HG03103 (cell line): Measurements from ENCODE around the gene COL25A1.
"Not testable (repeated sequence)": the region's sequence is repeated elsewhere in the genome, so short reads cannot be mapped to it uniquely, and the experiment has no call there.

Experiments used
- ATAC-seq: cut with Tn5 transposase; IDR thresholded peaks from one replicate; pipeline ENCODE4 v1.9.1; 2021; ENCODE audit warnings: low read depth; ENCODE audit not compliant: unreplicated experiment

Gene COL25A1

DNA sequence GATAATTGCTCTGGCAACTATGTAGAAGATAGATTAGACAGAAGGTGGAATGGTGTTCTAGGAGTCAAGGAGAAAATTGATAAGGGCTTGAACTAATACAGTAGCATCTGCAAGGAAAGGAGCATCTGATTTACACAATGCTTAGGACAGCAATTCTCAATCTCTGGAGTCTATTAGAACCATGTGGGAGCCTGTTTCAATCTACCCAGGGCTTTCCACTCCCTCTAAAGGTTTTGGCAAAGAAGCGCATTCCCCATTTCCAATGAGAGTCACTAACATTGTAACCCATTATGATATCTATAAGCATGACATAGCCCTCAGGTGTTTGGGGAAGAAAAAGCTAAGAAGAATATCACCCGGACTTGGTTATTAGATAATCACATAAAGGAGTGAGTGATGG is 168.2 kb downstream of the COL25A1 start:
- ATAC-seq, result no peak

DNA sequence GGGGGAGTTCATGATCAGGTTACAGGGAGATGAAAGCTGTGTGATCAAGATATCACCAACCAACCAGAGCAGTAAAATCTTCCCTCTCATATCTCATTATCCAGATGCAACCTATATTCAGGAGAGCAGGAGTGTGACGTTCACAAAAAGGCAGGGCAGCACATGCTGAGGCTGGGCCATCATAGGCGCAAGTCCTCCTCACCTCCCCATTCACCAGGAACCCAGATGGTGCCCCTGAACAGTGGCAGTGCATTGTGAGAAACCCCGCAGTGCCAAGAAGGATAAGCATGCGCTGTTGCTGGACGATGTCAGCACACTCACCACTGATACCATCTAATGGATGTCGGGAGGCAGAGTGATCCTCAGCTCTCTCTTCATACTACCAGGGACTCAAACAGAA is 170.9 kb downstream of the COL25A1 start:
- no peak for ATAC-seq

DNA sequence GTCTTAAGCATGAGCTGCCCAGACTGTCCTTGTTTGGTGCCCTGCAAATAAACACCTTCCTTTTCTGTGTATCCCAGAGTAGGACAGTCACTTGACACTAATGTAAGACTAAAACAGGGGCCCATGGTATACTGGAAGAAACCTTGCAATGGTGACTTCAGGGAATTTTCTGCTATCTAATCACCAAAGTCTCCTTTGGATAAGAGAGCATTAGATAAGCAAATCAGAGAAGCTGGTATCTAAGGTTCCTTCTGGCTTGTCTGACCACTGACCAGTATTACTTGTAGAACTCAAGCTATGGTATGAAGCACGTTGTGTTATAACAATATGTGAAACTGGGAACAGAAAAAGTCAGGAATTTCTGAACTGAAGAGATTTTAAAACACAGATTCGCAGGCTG is 173.9 kb downstream of the COL25A1 start:
- ATAC-seq, result no peak

DNA sequence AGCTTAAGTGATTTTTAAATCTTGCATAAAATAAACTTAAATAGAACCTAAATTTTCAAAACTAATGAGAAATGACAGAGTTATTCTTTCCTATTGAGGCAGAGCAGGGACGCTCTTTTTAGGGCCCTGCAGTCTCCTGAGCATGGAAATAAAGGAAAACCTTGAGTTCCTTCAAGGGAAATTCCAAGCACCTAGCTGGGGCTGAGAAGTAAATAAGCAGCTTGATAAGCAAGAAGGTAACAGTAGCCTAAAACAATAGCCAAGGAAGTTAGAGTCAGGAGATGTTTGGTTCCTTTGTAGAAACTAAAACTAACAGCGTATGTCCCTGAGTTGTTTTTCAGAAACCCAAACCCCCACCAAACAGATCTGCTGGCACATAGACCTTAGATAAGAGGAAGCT is 174.6 kb downstream of the COL25A1 start:
- ATAC-seq, result no peak

GRCh38 chr4:109126856-109127255 is 175.6 kb downstream of the COL25A1 start:
- ATAC-seq, result no peak

GRCh38 chr4:109125084-109125483 is 177.4 kb downstream of the COL25A1 start:
- no peak for ATAC-seq

DNA sequence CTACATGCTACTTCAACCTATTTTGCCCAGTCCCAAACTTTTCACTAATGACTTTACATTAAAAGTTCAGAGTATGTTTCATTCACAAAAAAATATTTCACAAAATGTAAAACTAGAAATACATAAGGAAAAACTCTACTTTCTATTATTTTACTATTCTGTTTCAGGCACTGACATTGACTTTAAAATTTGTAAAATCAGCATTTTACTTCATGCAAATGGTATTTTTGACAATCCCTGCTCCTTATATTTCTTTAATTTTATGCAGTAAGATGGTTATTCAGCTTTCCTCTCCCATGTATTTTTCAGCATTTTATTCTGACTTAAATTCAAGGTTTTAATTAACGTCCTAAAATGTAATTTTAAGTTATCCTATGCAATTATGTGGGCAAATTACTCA is 178.5 kb downstream of the COL25A1 start:
- ATAC-seq, result no peak

GRCh38 chr4:109121561-109121960 is 180.9 kb downstream of the COL25A1 start:
- no peak for ATAC-seq

GRCh38 chr4:109119852-109120251 is 182.6 kb downstream of the COL25A1 start:
- ATAC-seq, result no peak

GRCh38 chr4:109118635-109119034 is 183.8 kb downstream of the COL25A1 start:
- ATAC-seq, result no peak

GRCh38 chr4:109114501-109114900 is 188.0 kb downstream of the COL25A1 start:
- no peak for ATAC-seq

GRCh38 chr4:109113521-109113920 is 188.9 kb downstream of the COL25A1 start:
- ATAC-seq, result no peak

DNA sequence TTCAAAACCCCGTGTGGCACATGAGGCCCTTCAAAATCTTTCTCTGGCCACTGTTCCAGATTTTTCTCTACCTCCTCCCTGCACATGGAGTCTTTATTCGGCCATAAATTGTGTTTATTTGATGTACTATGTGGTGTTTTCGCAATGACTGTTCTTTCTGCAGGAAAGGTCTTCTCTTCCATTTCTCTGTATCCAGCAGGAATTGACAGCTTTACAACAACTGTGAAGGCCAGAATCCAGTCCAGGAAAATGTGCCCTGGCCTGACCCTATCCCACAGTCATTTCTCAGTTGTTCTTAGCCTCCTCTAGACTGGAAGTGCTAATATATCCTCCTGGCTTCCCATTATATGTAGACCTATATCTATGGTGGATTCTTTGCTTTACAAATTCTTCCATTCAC is 191.4 kb downstream of the COL25A1 start:
- no peak for ATAC-seq

DNA sequence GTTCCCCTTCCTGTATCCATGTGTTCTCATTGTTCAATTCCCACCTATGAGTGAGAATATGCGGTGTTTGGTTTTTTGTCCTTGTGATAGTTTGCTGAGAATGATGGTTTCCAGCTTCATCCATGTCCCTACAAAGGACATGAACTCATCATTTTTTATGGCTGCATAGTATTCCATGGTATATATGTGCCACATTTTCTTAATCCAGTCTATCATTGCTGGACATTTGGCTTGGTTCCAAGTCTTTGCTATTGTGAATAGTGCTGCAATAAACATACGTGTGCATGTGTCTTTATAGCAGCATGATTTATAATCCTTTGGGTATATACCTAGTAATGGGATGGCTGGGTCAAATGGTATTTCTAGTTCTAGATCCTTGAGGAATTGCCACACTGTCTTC is 194.2 kb downstream of the COL25A1 start:
- not testable (repeated sequence) for ATAC-seq

GRCh38 chr4:109094056-109094455 is 208.4 kb downstream of the COL25A1 start:
- no peak for ATAC-seq

GRCh38 chr4:109091727-109092409 is 210.6 kb downstream of the COL25A1 start:
- ATAC-seq, result no peak

GRCh38 chr4:109083911-109084310 is 218.5 kb downstream of the COL25A1 start:
- no peak for ATAC-seq

DNA sequence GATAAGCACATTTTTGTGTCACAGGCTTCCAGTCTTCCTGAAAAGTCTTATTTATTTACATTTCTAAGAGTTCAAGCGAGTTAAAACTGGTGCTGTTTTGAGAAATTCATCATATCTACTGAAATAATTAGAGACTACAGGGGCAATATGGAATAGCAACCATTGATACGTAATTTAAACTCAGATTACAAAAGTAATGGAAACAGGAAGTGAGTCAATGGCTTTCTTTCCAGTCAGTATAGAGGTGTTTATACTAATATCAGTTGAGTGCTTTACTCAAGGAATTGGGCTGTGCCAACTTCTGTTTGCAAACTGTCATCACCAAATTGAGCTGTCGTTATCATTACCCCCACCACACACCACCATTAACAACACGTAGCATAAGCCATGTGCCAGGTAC is 222.7 kb downstream of the COL25A1 start:
- no peak for ATAC-seq

GRCh38 chr4:109079201-109079600 is 223.3 kb downstream of the COL25A1 start:
- ATAC-seq, result no peak

- no peak for ATAC-seq
Observed at GRCh38 chr4:109078724-109079123, 223.7 kb downstream of the COL25A1 start.

DNA sequence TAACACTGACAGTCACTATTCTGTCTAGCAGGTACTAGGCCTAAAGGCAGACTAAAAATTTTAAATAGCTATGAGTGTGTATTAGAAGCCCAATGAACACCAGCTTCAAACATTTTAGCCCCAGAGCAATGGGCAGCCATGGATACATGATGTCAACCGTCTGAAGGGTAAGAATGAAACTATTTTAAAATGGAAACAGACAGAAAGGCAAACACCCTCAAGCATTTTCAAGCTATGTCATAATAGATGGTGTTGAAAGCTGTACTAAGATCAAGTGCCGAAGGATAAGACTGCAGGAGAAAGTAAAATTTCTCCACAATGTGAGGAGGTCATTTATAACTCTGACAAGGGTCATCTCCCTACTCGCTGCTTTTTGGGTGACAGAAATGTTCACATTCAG is 225.0 kb downstream of the COL25A1 start:
- no peak for ATAC-seq

- ATAC-seq, result not testable (repeated sequence)
Observed at GRCh38 chr4:109076709-109077108, 225.7 kb downstream of the COL25A1 start.

DNA sequence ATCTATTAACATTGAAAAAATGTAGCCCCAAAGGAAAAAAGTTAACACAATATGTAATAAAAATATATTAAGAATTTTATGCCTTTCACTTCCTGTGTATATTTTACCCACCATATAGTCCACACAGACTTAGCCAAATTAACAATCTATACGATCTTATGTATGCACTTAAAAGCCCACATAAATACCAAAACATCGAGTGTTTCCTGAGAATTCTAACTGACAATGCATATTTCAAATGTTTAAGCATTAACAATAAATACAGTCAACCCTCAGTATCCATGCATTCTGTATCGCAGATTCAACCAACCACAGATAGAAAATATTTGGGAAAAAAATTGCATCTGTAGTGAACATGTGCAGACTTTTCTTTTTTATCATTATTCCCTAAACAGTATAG is 226.8 kb downstream of the COL25A1 start:
- no peak for ATAC-seq
